Endodermal cell (in vitro differentiated cells): Measurements from ENCODE around the gene PFDN1. TPM values are rescaled to one million over a fixed set of nuclear protein-coding genes. Genes with fewer than 3 reads are reported as not detected.
"Not testable (repeated sequence)": the region's sequence is repeated elsewhere in the genome, so short reads cannot be mapped to it uniquely, and the experiment has no call there.

Experiments
- DNase-seq: peaks from one replicate; pipeline ENCODE4 v3.0.0-alpha.2; 2017
- H3K27ac ChIP-seq: 2 replicates; pipeline ENCODE4 v1.5.1; 2013; ENCODE audit warnings: mild to moderate bottlenecking, low read depth, low read length, moderate library complexity
- H3K27me3 ChIP-seq: 2 replicates; pipeline ENCODE4 v1.6.1; 2013; ENCODE audit warnings: mild to moderate bottlenecking, low read length, moderate library complexity; ENCODE audit not compliant: insufficient read depth, control insufficient read depth, poor library complexity, severe bottlenecking
- H3K36me3 ChIP-seq: 2 replicates; pipeline ENCODE4 v1.7.0; 2013; ENCODE audit warnings: mild to moderate bottlenecking, low read length, moderate library complexity; ENCODE audit not compliant: control insufficient read depth, insufficient read depth
- H3K4me1 ChIP-seq: one replicate; pipeline ENCODE4 v1.7.0; 2013; ENCODE audit warnings: low read length; ENCODE audit not compliant: control insufficient read depth, insufficient read depth
- H3K4me3 ChIP-seq: 2 replicates; pipeline ENCODE4 v1.5.1; 2013; ENCODE audit warnings: mild to moderate bottlenecking, low read length, moderate library complexity
- H3K9ac ChIP-seq: 2 replicates; pipeline ENCODE4 v1.6.1; 2013; ENCODE audit warnings: mild to moderate bottlenecking, low read length, moderate library complexity; ENCODE audit not compliant: poor library complexity, severe bottlenecking; ENCODE audit errors: extremely low read depth
- H3K9me3 ChIP-seq: 2 replicates; pipeline ENCODE4 v1.6.1; 2013; ENCODE audit warnings: mild to moderate bottlenecking, low read length, moderate library complexity; ENCODE audit not compliant: control insufficient read depth
- H3K27ac Mint-ChIP-seq: 2 replicates; pipeline ENCODE4 v1.8.0; 2020; ENCODE audit warnings: mixed read lengths
- H3K27me3 Mint-ChIP-seq: 2 replicates; pipeline ENCODE4 v1.8.0; 2021; ENCODE audit warnings: mild to moderate bottlenecking, mixed read lengths; ENCODE audit not compliant: insufficient read depth
- H3K36me3 Mint-ChIP-seq: 2 replicates; pipeline ENCODE4 v1.8.0; 2020; ENCODE audit warnings: low read depth, mixed read lengths
- H3K4me1 Mint-ChIP-seq: 2 replicates; pipeline ENCODE4 v1.8.0; 2020; ENCODE audit warnings: mixed read lengths
- H3K4me3 Mint-ChIP-seq: 2 replicates; pipeline ENCODE4 v1.8.0; 2020; ENCODE audit warnings: mild to moderate bottlenecking, moderate library complexity, mixed read lengths
- H3K9me3 Mint-ChIP-seq: 2 replicates; pipeline ENCODE4 v1.8.0; 2020; ENCODE audit warnings: mild to moderate bottlenecking, mixed read lengths
- WGBS, 2 experiments: methylation state at CpG; one replicate each; pipeline versions ENCODE4 v1.1.5 to v1.1.7; 2013; ENCODE audit warnings: missing lambda C conversion rate in 2 of 2, mixed read lengths in 1 of 2; ENCODE audit not compliant: insufficient coverage in 1 of 2, insufficient read length in 1 of 2; 5-methylcytosine and 5-hydroxymethylcytosine counted together
- total RNA-seq, 2 donors: library from RNA; stranded (reverse); fragmentation: NEBNext Ultra II Directional in 1 of 2; extraction: Animal tissue kit (Norgen Biotek cat#: 25700) in 1 of 2; gene quantifications; 2 replicates in 1 of 2; 3 replicates in 1 of 2; pipeline ENCODE4 v1.2.1, GENCODE V29; 2021
- TF ChIP-seq, protein P1 (sequence below): fragments of 200-600 bp; sonication (generic); conservative IDR thresholded peaks from 2 replicates; pipeline ENCODE4 v1.5.0; 2021; ENCODE audit warnings: antibody characterized with exemption, mild to moderate bottlenecking

PFDN1 gene
- total RNA-seq, 2 donors from 2014 or later = 62.9 to 64.4 TPM

- H3K4me3 Mint-ChIP-seq = no peak overlapping the region
Measured at GRCh38 chr5:140202078-140202477, 100.8 kb downstream of the PFDN1 start.

GRCh38 chr5:140198915-140199314 is 104.0 kb downstream of the PFDN1 start:
- Mint-ChIP-seq H3K4me1 (peaks cover 12% of the 10 kb centered on the region), H3K36me3 (peaks cover 18% of the 10 kb centered on the region)
- H3K9me3 ChIP-seq, H3K36me3 ChIP-seq, H3K27me3 Mint-ChIP-seq, H3K4me1 ChIP-seq, DNase-seq, H3K9me3 Mint-ChIP-seq, H3K4me3 Mint-ChIP-seq, H3K4me3 ChIP-seq, H3K9ac ChIP-seq, H3K27ac Mint-ChIP-seq, H3K27me3 ChIP-seq, H3K27ac ChIP-seq: not testable (repeated sequence)
- 91% methylated on average over 1 of the region's 1 CpG; no CpG with 5 or more reads in 1 of the 2 experiments for WGBS, 2 experiments

More at GRCh38 chr5:140202078-140202477, 100.8 kb downstream of the PFDN1 start:
- Mint-ChIP-seq H3K27me3 (no peaks in the 10 kb centered on the region), H3K27ac (no peak overlapping the region), H3K36me3 (peaks cover 9% of the 10 kb centered on the region), H3K9me3 (no peaks in the 10 kb centered on the region), H3K4me1 (peaks cover 8% of the 10 kb centered on the region)
- TF ChIP-seq, protein P1, sequence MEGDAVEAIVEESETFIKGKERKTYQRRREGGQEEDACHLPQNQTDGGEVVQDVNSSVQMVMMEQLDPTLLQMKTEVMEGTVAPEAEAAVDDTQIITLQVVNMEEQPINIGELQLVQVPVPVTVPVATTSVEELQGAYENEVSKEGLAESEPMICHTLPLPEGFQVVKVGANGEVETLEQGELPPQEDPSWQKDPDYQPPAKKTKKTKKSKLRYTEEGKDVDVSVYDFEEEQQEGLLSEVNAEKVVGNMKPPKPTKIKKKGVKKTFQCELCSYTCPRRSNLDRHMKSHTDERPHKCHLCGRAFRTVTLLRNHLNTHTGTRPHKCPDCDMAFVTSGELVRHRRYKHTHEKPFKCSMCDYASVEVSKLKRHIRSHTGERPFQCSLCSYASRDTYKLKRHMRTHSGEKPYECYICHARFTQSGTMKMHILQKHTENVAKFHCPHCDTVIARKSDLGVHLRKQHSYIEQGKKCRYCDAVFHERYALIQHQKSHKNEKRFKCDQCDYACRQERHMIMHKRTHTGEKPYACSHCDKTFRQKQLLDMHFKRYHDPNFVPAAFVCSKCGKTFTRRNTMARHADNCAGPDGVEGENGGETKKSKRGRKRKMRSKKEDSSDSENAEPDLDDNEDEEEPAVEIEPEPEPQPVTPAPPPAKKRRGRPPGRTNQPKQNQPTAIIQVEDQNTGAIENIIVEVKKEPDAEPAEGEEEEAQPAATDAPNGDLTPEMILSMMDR = no peak
- Histone ChIP-seq H3K27ac (no peak overlapping the region), H3K36me3 (no peaks in the 10 kb centered on the region), H3K4me3 (no peak overlapping the region), H3K27me3 (no peaks in the 10 kb centered on the region), H3K9me3 (no peaks in the 10 kb centered on the region), H3K9ac (no peak overlapping the region), H3K4me1 (no peaks in the 10 kb centered on the region)
- no peak for DNase-seq
- 80% methylated on average over 4 of the region's 4 CpGs; no CpG with 5 or more reads in 1 of the 2 experiments for WGBS, 2 experiments

- Histone ChIP-seq H3K36me3 (peaks cover 8% of the 10 kb centered on the region), H3K27me3 (no peaks in the 10 kb centered on the region), H3K9me3 (no peaks in the 10 kb centered on the region), H3K27ac (no peak overlapping the region), H3K4me3 (no peak overlapping the region), H3K9ac (no peak overlapping the region), H3K4me1 (peaks cover 4% of the 10 kb centered on the region)
- H3K27ac Mint-ChIP-seq = no peak overlapping the region
- H3K4me3 Mint-ChIP-seq = no peak overlapping the region
- H3K36me3 Mint-ChIP-seq = peaks cover 18% of the 10 kb centered on the region
- TF ChIP-seq, protein P1 = no peak
- WGBS, 2 experiments = 100% methylated on average over 1 to 2 of the region's 2 CpGs
- no peaks in the 10 kb centered on the region for H3K9me3 Mint-ChIP-seq
- H3K4me1 Mint-ChIP-seq = peaks cover 19% of the 10 kb centered on the region
- H3K27me3 Mint-ChIP-seq = no peaks in the 10 kb centered on the region
- no peak for DNase-seq
Measured at GRCh38 chr5:140197023-140197422, 105.9 kb downstream of the PFDN1 start.
